NT2/D1 (cell line): ENCODE results near the gene DUSP22.

Source experiments
- YY1 ChIP-seq: IDR thresholded peaks from 2 replicates; pipeline ENCODE4 v1.6.1; 2011; ENCODE audit not compliant: insufficient read length, insufficient read depth
- ZNF274 ChIP-seq: IDR thresholded peaks from 2 replicates; pipeline ENCODE4 v1.6.1; 2011; ENCODE audit warnings: mild to moderate bottlenecking, low read depth, low read length

DNA sequence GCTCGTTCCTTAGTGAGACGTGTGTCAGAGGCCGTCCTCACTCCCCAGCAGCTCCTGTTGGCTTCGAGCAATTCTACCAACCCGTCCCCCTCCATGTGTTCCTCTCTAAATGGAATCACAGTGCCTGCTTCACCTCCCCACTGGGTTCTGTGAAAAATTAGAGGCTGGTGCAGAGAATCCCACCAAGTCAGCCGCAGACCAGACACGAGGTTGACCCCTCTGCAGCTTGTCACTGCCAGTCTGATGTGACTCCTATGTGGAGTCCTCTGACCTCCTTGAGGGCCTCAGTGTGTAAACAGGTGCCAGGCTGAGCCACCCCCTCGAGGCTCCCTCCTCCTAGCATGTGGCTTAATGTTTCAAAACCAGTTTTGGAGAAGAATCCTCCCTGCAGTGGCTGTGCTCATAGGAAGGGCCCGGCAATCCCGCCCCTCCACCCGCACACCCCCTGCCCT lies 86.7 kb downstream of the DUSP22 start:
- no peak for TF ChIP-seq YY1
- no peak for TF ChIP-seq ZNF274
